H1 (cell line): ENCODE measurements around the gene RNF186. TPM values are rescaled to one million over a fixed set of nuclear protein-coding genes. Genes with fewer than 3 reads are reported as not detected.

Experiments
- EZH2 ChIP-seq: fragments of 200-600 bp; sonication (generic); IDR thresholded peaks from 2 replicates; pipeline ENCODE4 v1.7.1; 2012; ENCODE audit warnings: low read depth, mild to moderate bottlenecking, moderate library complexity, low read length, inconsistent platforms; ENCODE audit not compliant: severe bottlenecking
- JUN ChIP-seq: IDR thresholded peaks from 2 replicates; pipeline ENCODE4 v1.6.1; 2011; ENCODE audit warnings: low read depth, mild to moderate bottlenecking, improper control_type of control experiment, low read length
- MAFK ChIP-seq: IDR thresholded peaks from 2 replicates; pipeline ENCODE4 v1.6.1; 2012; ENCODE audit warnings: low read depth, mild to moderate bottlenecking, improper control_type of control experiment, low read length
- PHF8 ChIP-seq: fragments of 200-600 bp; sonication (generic); conservative IDR thresholded peaks from 2 replicates; pipeline ENCODE4 v1.7.1; 2012; ENCODE audit warnings: low read depth, mild to moderate bottlenecking, inconsistent platforms, low read length, moderate library complexity
- SIRT6 ChIP-seq: IDR thresholded peaks from one replicate; pipeline ENCODE4 v1.7.1; 2012; ENCODE audit warnings: low read length, inconsistent platforms
- SUZ12 ChIP-seq: fragments of 200-600 bp; sonication (generic); IDR thresholded peaks from 2 replicates; pipeline ENCODE4 v1.6.1; 2012; ENCODE audit warnings: mild to moderate bottlenecking, inconsistent platforms, low read length, moderate library complexity, mixed read lengths
- polyA plus RNA-seq, 7 experiments: library from polyadenylated mRNA; depleted of rRNA in 3 of 7; stranded (reverse) in 5 of 7; unstranded in 2 of 7; fragments of >200 nt in 5 of 7; fragments of 200-250 nt in 2 of 7; gene quantifications; 1 replicate in 5 of 7; 2 replicates in 1 of 7; 4 replicates in 1 of 7; pipeline versions ENCODE4 v1.2.1 to v1.2.3, GENCODE V29; 2011 to 2013; ENCODE audit warnings: missing spikeins in 2 of 7, mixed read lengths in 2 of 7
- total RNA-seq: library from RNA; stranded (reverse); fragmentation: NEBNext Ultra II Directional; extraction: Animal tissue kit (Norgen Biotek cat#: 25700); gene quantifications from 2 replicates; pipeline ENCODE4 v1.2.1, GENCODE V29; 2021

Gene RNF186
- total and polyA plus RNA-seq, 2 of the 8 experiments (the other 6 are each of a cell fraction or from before 2014, with no cell fraction given): not detected

GRCh38 chr1:19800076-19800804 is 14.8 kb downstream of the RNF186 start (continued):
- TF ChIP-seq SUZ12 (peak; percentile 38; the same call in 1 of the 2 replicates), SIRT6 (no peak), EZH2 (peak; percentile 23), PHF8 (0 out of 2 replicates have a peak, but pooled peaks have one; percentile 9), JUN (no peak), MAFK (no peak)
